Parathyroid adenoma (tissue), 2 donors: ENCODE results near the gene QPRT.

Experiments used
- H2AFZ ChIP-seq: fragments of 300-600 bp; sonication (generic); one replicate; pipeline ENCODE4 v1.7.0; 2017; ENCODE audit warnings: antibody characterized with exemption, mild to moderate bottlenecking
- H3K27ac ChIP-seq: fragments of 300-600 bp; sonication (generic); one replicate; pipeline ENCODE4 v1.7.0; 2017
- H3K27me3 ChIP-seq: fragments of 300-600 bp; sonication (generic); one replicate; pipeline ENCODE4 v1.7.0; 2017; ENCODE audit warnings: low read length; ENCODE audit not compliant: control insufficient read depth, insufficient read depth
- H3K36me3 ChIP-seq: fragments of 300-600 bp; sonication (generic); one replicate; pipeline ENCODE4 v1.7.0; 2017; ENCODE audit warnings: low read length; ENCODE audit not compliant: control insufficient read depth, insufficient read depth
- H3K4me1 ChIP-seq: fragments of 300-600 bp; sonication (generic); one replicate; pipeline ENCODE4 v1.7.0; 2017; ENCODE audit warnings: control low read depth
- H3K4me2 ChIP-seq: fragments of 300-600 bp; sonication (generic); one replicate; pipeline ENCODE4 v1.7.0; 2017; ENCODE audit warnings: low read length
- H3K4me3 ChIP-seq: fragments of 300-600 bp; sonication (generic); one replicate; pipeline ENCODE4 v1.7.0; 2017; ENCODE audit warnings: low read depth, low read length
- H3K79me2 ChIP-seq: fragments of 300-600 bp; sonication (generic); one replicate; pipeline ENCODE4 v1.7.0; 2017; ENCODE audit warnings: control low read depth
- H3K9ac ChIP-seq: fragments of 300-600 bp; sonication (generic); one replicate; pipeline ENCODE4 v1.7.0; 2017; ENCODE audit warnings: mild to moderate bottlenecking
- H3K9me3 ChIP-seq: fragments of 300-600 bp; sonication (generic); one replicate; pipeline ENCODE4 v1.7.0; 2017; ENCODE audit warnings: low read length; ENCODE audit not compliant: control insufficient read depth
- TF ChIP-seq, protein P1 (sequence below): fragments of 300-600 bp; sonication (generic); IDR thresholded peaks from one replicate; pipeline ENCODE4 v1.7.0; 2017; ENCODE audit warnings: antibody characterized with exemption, mild to moderate bottlenecking
- donor health status: primary hyperparathyroidism.

Gene QPRT

DNA sequence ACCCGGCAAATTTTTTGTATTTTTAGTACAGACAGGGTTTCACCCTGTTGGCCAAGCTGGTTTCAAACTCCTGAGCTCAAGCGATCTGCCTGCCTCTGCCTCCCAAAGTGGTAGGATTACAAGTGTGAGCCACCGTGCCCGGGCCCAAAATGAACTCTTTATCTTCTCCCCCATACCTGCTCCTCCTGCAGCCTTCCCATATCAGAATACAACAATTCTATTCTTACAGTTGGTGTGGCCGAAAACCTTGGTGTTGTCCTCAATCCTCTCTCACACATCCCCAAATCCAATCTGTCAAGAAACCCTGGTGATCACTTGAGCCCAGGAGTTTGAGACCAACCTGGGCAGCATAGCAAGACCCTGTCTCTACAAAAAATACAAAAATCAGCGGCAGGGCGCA lies 35.4 kb upstream of the QPRT start:
- Histone ChIP-seq H3K27ac (no peak overlapping the region), H3K4me2 (no peak overlapping the region), H3K27me3 (no peaks in the 10 kb centered on the region), H3K9ac (no peak overlapping the region), H3K36me3 (no peaks in the 10 kb centered on the region), H3K4me1 (no peaks in the 10 kb centered on the region), H3K79me2 (no peaks in the 10 kb centered on the region), H2AFZ (no peak overlapping the region), H3K4me3 (no peak overlapping the region), H3K9me3 (no peaks in the 10 kb centered on the region)
- TF ChIP-seq, protein P1, sequence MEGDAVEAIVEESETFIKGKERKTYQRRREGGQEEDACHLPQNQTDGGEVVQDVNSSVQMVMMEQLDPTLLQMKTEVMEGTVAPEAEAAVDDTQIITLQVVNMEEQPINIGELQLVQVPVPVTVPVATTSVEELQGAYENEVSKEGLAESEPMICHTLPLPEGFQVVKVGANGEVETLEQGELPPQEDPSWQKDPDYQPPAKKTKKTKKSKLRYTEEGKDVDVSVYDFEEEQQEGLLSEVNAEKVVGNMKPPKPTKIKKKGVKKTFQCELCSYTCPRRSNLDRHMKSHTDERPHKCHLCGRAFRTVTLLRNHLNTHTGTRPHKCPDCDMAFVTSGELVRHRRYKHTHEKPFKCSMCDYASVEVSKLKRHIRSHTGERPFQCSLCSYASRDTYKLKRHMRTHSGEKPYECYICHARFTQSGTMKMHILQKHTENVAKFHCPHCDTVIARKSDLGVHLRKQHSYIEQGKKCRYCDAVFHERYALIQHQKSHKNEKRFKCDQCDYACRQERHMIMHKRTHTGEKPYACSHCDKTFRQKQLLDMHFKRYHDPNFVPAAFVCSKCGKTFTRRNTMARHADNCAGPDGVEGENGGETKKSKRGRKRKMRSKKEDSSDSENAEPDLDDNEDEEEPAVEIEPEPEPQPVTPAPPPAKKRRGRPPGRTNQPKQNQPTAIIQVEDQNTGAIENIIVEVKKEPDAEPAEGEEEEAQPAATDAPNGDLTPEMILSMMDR, result no peak

DNA sequence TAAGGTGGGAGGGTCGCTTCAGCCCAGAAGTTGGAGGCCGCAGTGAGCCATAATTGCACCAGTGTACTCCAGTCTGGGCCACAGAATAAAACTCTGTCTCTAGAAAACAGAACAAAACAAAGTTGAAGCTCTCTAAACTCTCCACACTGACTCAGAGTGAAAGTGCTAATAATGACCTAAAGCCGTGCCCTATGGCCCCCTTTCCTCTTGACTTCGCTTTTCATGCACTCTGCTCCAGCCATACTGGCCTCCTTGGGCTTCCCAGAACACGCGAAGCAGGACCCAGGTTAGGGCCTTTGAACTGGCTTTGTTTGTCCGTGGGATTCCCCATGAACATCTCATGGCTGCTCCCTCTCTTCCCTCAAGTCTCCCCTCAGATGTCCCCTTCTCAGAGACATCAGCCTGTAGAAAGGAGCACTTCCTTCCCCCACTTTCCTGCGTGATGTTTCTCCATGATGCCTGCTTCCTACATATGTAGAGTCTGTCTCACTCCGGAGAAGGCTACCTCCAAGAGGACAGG lies 34.6 kb upstream of the QPRT start:
- H3K4me3 ChIP-seq, result no peak overlapping the region
- no peaks in the 10 kb centered on the region for H3K36me3 ChIP-seq
- H3K79me2 ChIP-seq, result no peaks in the 10 kb centered on the region
- no peak overlapping the region for H3K9ac ChIP-seq
- H2AFZ ChIP-seq, result no peak overlapping the region
- H3K4me1 ChIP-seq, result no peaks in the 10 kb centered on the region
- no peak overlapping the region for H3K4me2 ChIP-seq
- H3K27ac ChIP-seq, result no peak overlapping the region
- TF ChIP-seq, protein P1, result no peak
- H3K9me3 ChIP-seq, result no peaks in the 10 kb centered on the region
- no peaks in the 10 kb centered on the region for H3K27me3 ChIP-seq

DNA sequence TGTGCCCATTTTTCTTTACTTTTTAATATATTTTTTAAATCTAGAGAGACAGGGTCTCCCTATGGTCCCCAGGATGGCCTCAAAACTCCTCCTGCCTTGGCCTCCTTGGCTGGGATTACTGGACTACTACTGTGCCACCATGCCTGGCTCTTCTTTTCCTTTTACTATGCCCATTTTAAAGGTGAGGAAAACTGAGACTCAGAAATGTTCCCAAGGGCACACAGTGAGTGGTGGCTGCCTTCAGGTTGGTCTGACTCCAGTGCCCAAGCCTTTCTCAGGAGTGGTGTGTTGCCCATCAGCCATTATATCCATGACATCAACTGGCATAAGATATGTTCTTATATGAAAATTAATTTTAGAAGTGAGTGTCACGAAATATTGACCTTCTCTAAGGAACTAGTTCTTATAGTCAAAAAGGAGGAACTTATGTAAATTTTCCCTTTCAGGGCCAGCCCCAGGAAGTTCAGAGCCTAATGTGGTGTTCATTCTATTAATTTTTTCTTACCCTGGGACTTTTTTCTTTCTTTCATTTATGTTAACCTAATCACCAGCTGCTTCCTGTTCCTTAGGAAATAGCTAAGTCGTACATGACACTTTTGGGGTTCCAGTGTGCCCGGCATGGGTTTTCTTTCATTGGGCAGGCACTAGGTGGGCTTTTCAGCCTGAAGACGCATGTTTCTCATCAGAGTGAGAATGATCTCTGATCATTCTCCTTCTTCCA lies 33.8 kb upstream of the QPRT start:
- Histone ChIP-seq H2AFZ (no peak overlapping the region), H3K9ac (no peak overlapping the region), H3K27ac (no peak overlapping the region), H3K27me3 (no peaks in the 10 kb centered on the region), H3K36me3 (no peaks in the 10 kb centered on the region), H3K9me3 (no peaks in the 10 kb centered on the region), H3K4me2 (no peak overlapping the region), H3K79me2 (no peaks in the 10 kb centered on the region), H3K4me3 (no peak overlapping the region), H3K4me1 (no peaks in the 10 kb centered on the region)
- TF ChIP-seq, protein P1, result no peak

DNA sequence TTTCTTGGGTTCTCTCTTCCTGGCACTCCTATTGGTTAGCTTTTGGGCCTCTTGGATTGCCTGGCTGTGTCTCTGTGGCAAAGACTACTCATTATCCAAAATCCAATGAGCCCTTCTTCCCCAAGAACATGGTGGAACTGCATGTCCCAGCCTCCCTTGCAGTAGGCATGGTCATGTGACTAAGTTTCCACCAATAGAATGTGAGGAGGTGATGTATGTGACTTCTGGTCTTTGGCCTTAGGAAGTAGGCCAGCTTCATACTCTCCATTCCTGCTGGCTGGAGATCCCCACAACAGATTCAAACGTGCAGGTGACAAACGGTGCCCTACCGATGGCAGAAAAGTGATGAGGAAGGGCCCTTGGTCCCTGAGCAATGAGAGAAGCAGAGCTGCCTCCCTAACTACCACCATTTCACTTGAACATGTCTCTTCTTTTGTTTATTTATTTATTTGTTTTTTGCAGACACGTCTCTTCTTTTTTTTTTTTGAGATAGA lies 33.2 kb upstream of the QPRT start:
- Histone ChIP-seq H3K9me3 (no peaks in the 10 kb centered on the region), H3K36me3 (no peaks in the 10 kb centered on the region), H3K4me2 (no peak overlapping the region), H3K4me1 (no peaks in the 10 kb centered on the region), H3K27ac (no peak overlapping the region), H2AFZ (no peak overlapping the region), H3K27me3 (no peaks in the 10 kb centered on the region), H3K79me2 (no peaks in the 10 kb centered on the region), H3K9ac (no peak overlapping the region), H3K4me3 (no peak overlapping the region)
- TF ChIP-seq, protein P1, result no peak

DNA sequence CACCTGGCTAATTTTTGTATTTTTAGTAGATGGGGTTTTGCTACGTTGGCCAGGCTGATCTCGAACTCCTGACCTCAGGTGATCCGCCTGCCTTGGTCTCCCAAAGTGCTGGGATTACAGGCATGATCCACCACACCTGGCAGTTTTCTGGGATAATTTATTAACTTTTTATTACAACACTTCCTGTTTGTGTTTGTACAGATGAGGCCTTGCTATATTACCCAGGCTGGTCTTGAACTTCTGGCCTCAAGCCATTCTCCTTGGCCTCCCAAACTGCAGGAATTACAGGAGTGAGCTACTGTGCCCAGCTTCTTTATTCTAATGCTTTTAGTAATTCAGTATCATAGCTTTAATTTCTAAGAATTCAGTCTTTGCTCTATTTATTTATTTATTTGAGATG lies 32.0 kb upstream of the QPRT start:
- no peaks in the 10 kb centered on the region for H3K36me3 ChIP-seq
- no peaks in the 10 kb centered on the region for H3K27me3 ChIP-seq
- no peak overlapping the region for H3K9ac ChIP-seq
- no peak overlapping the region for H3K4me3 ChIP-seq
- H3K9me3 ChIP-seq, result no peaks in the 10 kb centered on the region
- no peak overlapping the region for H3K4me2 ChIP-seq
- no peak overlapping the region for H3K27ac ChIP-seq
- TF ChIP-seq, protein P1, result no peak
- H3K79me2 ChIP-seq, result no peaks in the 10 kb centered on the region
- H2AFZ ChIP-seq, result no peak overlapping the region
- H3K4me1 ChIP-seq, result no peaks in the 10 kb centered on the region
